ENCODE measurements around the gene SMC1B. TPM values are rescaled to one million over a fixed set of nuclear protein-coding genes. Genes with fewer than 3 reads are reported as not detected.

SMC1B gene
- total and polyA plus RNA-seq, 8 donors = 0.06 TPM; not detected in 7

- H3K36me3 ChIP-seq = no peaks in the 10 kb centered on the region
- no peak for TF ChIP-seq CTCF (IDR thresholded peaks at IDR 0.05)
- ATAC-seq (no peak), FAIRE-seq (no peak), DNase-seq (peak in 1 of 6 donors; percentile 3)
- no peaks in the 10 kb centered on the region for H3K4me1 ChIP-seq
- no peaks in the 10 kb centered on the region for H3K27me3 ChIP-seq
- WGBS, 2 donors = 90 to 91% methylated on average over 23 of the region's 23 CpGs
- H3K9me3 ChIP-seq = no peaks in the 10 kb centered on the region
- H3K27ac ChIP-seq = no peak overlapping the region
- intact Hi-C loops (cut with DNase I) = loop anchor here in 2 of 3 donors (5.0 kb wide), 1 partner anchor 153 kb away; no protein-coding TSS in a partner anchor
- no peak overlapping the region for H3K4me3 ChIP-seq
Measured at GRCh38 chr22:45425531-45426265, 12.3 kb upstream of the SMC1B start.

GRCh38 chr22:45425101-45425500, 11.7 kb upstream of the SMC1B start:
- DNase-seq = no peak
- no peak for FAIRE-seq
- H3K4me1 ChIP-seq = no peaks in the 10 kb centered on the region
- no peak overlapping the region for H3K27ac ChIP-seq
- TF ChIP-seq CTCF (IDR thresholded peaks at IDR 0.05) = no peak
- no peak overlapping the region for H3K4me3 ChIP-seq
- H3K27me3 ChIP-seq = no peaks in the 10 kb centered on the region
- intact Hi-C loops (cut with DNase I) = loop anchor here in 2 of 3 donors (5.0 kb wide), 1 partner anchor 153 kb away; no protein-coding TSS in a partner anchor
- H3K9me3 ChIP-seq = no peaks in the 10 kb centered on the region
- no peaks in the 10 kb centered on the region for H3K36me3 ChIP-seq
- no peak for ATAC-seq
- 74 to 80% methylated on average over 5 of the region's 5 CpGs for WGBS, 2 donors

- FAIRE-seq = no peak
- H3K27me3 ChIP-seq = no peaks in the 10 kb centered on the region
- peak in 2 of 4 donors; percentile 54 to 61 for ATAC-seq
- no peaks in the 10 kb centered on the region for H3K36me3 ChIP-seq
- intact Hi-C loops (cut with DNase I) = no loop called here
- H3K27ac ChIP-seq = no peak overlapping the region
- WGBS, 2 donors = 87 to 90% methylated on average over 14 of the region's 14 CpGs
- no peaks in the 10 kb centered on the region for H3K9me3 ChIP-seq
- H3K4me1 ChIP-seq = no peaks in the 10 kb centered on the region
- DNase-seq = no peak
- no peak overlapping the region for H3K4me3 ChIP-seq
- TF ChIP-seq CTCF (IDR thresholded peaks at IDR 0.05) = no peak
Measured at GRCh38 chr22:45424241-45424731, 10.9 kb upstream of the SMC1B start.

- H3K4me1 ChIP-seq = no peaks in the 10 kb centered on the region
- WGBS, 2 donors = 71 to 84% methylated on average over 4 of the region's 4 CpGs
- TF ChIP-seq CTCF (IDR thresholded peaks at IDR 0.05) = no peak
- no peak for ATAC-seq
- intact Hi-C loops (cut with DNase I) = no loop called here
- no peaks in the 10 kb centered on the region for H3K27me3 ChIP-seq
- H3K27ac ChIP-seq = no peak overlapping the region
- no peak for FAIRE-seq
- DNase-seq = no peak
- no peaks in the 10 kb centered on the region for H3K36me3 ChIP-seq
- no peak overlapping the region for H3K4me3 ChIP-seq
- H3K9me3 ChIP-seq = no peaks in the 10 kb centered on the region
Measured at GRCh38 chr22:45423524-45423923, 10.1 kb upstream of the SMC1B start.
